Fibroblast of mammary gland (primary cell): ENCODE data around the gene RADIL.

Experiments
- DNase-seq: peaks from one replicate; pipeline ENCODE4 v3.0.0-alpha.2; 2010; ENCODE audit warnings: low read depth
- H3K4me3 ChIP-seq: 2 replicates; pipeline ENCODE4 v1.5.1; 2011; ENCODE audit warnings: low read depth, mild to moderate bottlenecking, low read length, moderate library complexity; ENCODE audit not compliant: control insufficient read depth
- CTCF ChIP-seq: conservative IDR thresholded peaks from 2 replicates; pipeline ENCODE4 v1.5.1; 2011; ENCODE audit warnings: low read depth, low read length, inconsistent platforms; ENCODE audit not compliant: control insufficient read depth, insufficient read depth

RADIL gene

GRCh38 chr7:4775250-4775847 lies 108.2 kb downstream of the RADIL start, which contains the start of gene AP5Z1:
Gene AP5Z1, plus strand, starts transcription at chr7:4775623. Its CDS starts 93 bp downstream, at chr7:4775716.
- DNase-seq = peak; percentile 94

GRCh38 chr7:4774658-4775249 lies 108.8 kb downstream of the RADIL start:
- DNase-seq = peak; percentile 74
- TF ChIP-seq CTCF = no peak
- H3K4me3 ChIP-seq = peak overlapping the region; percentile 95

More at GRCh38 chr7:4775250-4775847, 108.2 kb downstream of the RADIL start, which contains the start of gene AP5Z1:
- no peak for TF ChIP-seq CTCF
- peak within 1 kb of the TSS; percentile 95 for H3K4me3 ChIP-seq

GRCh38 chr7:4774007-4774406 lies 109.5 kb downstream of the RADIL start:
- no peak for DNase-seq
- no peak for TF ChIP-seq CTCF
- no peak overlapping the region for H3K4me3 ChIP-seq

GRCh38 chr7:4772306-4772705 lies 111.2 kb downstream of the RADIL start:
- no peak overlapping the region for H3K4me3 ChIP-seq
- no peak for DNase-seq
- TF ChIP-seq CTCF = no peak

- no peak for DNase-seq
- no peak overlapping the region for H3K4me3 ChIP-seq
- TF ChIP-seq CTCF = no peak
Observed at GRCh38 chr7:4771737-4772136, 111.8 kb downstream of the RADIL start.

GRCh38 chr7:4770886-4771285 lies 112.6 kb downstream of the RADIL start:
- H3K4me3 ChIP-seq = no peak overlapping the region
- no peak for DNase-seq
- TF ChIP-seq CTCF = no peak
